Body of pancreas (tissue), 4 donors: ENCODE measurements around the gene ASCC1. TPM values are rescaled to one million over a fixed set of nuclear protein-coding genes. Genes with fewer than 3 reads are reported as not detected.

Source experiments
- ATAC-seq: fragments of 150-250 bp; one replicate; pipeline ENCODE4 v1.9.1; 2016
- DNase-seq, 4 donors: peaks; one replicate each; pipeline ENCODE4 v3.0.0-alpha.2; 2019
- H3K27ac ChIP-seq, 4 donors: fragments of 200-600 bp; sonication (generic); 1 replicate in 3 of 4; 2 replicates in 1 of 4; pipeline versions ENCODE4 v1.5.1 to v1.6.1; 2016 to 2019; ENCODE audit warnings: mild to moderate bottlenecking in 1 of 4, mixed read lengths in 1 of 4, moderate library complexity in 1 of 4
- H3K27me3 ChIP-seq, 2 donors: fragments of 200-600 bp; sonication (generic); one replicate each; pipeline ENCODE4 v1.6.0; 2016; ENCODE audit warnings: mild to moderate bottlenecking in 1 of 2
- H3K36me3 ChIP-seq, 2 donors: fragments of 200-600 bp; sonication (generic); replicated peaks in 1 of 2; 2 replicates each; pipeline ENCODE4 v1.5.1; 2016; ENCODE audit warnings: low read depth in 2 of 2; ENCODE audit not compliant: insufficient read depth in 1 of 2
- H3K4me1 ChIP-seq: fragments of 200-600 bp; sonication (generic); one replicate; pipeline ENCODE4 v1.6.0; 2016
- H3K4me3 ChIP-seq, 2 donors: fragments of 200-600 bp; sonication (generic); 1 replicate in 1 of 2; 2 replicates in 1 of 2; pipeline ENCODE4 v1.5.1; 2016 to 2019
- H3K9me3 ChIP-seq, 3 donors: fragments of 200-600 bp; sonication (generic); 1 replicate in 2 of 3; 2 replicates in 1 of 3; pipeline ENCODE4 v1.5.1; 2016
- CTCF ChIP-seq, 7 experiments: fragments of 450-650 bp in 4 of 7; fragments of 200-600 bp in 3 of 7; sonication (generic) in 3 of 7; IDR thresholded peaks; one replicate each; pipeline ENCODE4 v1.5.1; 2016 to 2019; ENCODE audit warnings: antibody characterized with exemption in 7 of 7
- POLR2A ChIP-seq, 3 donors: fragments of 450-650 bp; IDR thresholded peaks; one replicate each; pipeline ENCODE4 v1.6.1; 2016; ENCODE audit warnings: antibody characterized with exemption in 3 of 3, mild to moderate bottlenecking in 2 of 3
- WGBS, 2 donors: methylation state at CpG; one replicate each; pipeline ENCODE4 v1.1.5; 2017; 5-methylcytosine and 5-hydroxymethylcytosine counted together
- intact Hi-C: fragments of 100-400 bp; cut with DNase I; formaldehyde crosslinking; loops from one replicate; pipeline ENCODE4 v1.15.1; 2023
- total RNA-seq, 2 donors: library from RNA; depleted of rRNA; stranded (reverse); fragments of >200 nt; gene quantifications; one replicate each; pipeline ENCODE4 v1.1.0, GENCODE V29; 2016

Gene ASCC1
- total RNA-seq, 2 donors from 2014 or later = 16.1 to 17.1 TPM

GRCh38 chr10:72063703-72064391, 152.2 kb downstream of the ASCC1 start:
- WGBS, 2 donors = 83 to 92% methylated on average over 6 to 9 of the region's 9 CpGs
- DNase-seq (no peak), ATAC-seq (no peak)
- TF ChIP-seq CTCF (IDR thresholded peaks at IDR 0.05) = no peak
- no peak for TF ChIP-seq POLR2A (IDR thresholded peaks at IDR 0.05)
- Histone ChIP-seq H3K4me1 (peaks cover 15% of the 10 kb centered on the region), H3K9me3 (no peaks in the 10 kb centered on the region), H3K27me3 (no peaks in the 10 kb centered on the region), H3K27ac (no peak overlapping the region), H3K4me3 (no peak overlapping the region), H3K36me3 (no peaks in the 10 kb centered on the region)
- intact Hi-C loops = no loop called here

GRCh38 chr10:72062832-72063702, 153.0 kb downstream of the ASCC1 start:
- DNase-seq = no peak
- no peak for ATAC-seq
- H3K4me1 ChIP-seq = peaks cover 7% of the 10 kb centered on the region
- no peaks in the 10 kb centered on the region for H3K36me3 ChIP-seq
- H3K27ac ChIP-seq = no peak overlapping the region
- H3K9me3 ChIP-seq = no peaks in the 10 kb centered on the region
- TF ChIP-seq POLR2A (IDR thresholded peaks at IDR 0.05) = no peak
- no peak for TF ChIP-seq CTCF (IDR thresholded peaks at IDR 0.05)
- no peak overlapping the region for H3K4me3 ChIP-seq
- 92% methylated on average over 18 to 19 of the region's 29 CpGs for WGBS, 2 donors
- intact Hi-C loops = no loop called here
- H3K27me3 ChIP-seq = no peaks in the 10 kb centered on the region

GRCh38 chr10:72062382-72062781, 153.7 kb downstream of the ASCC1 start:
- no peaks in the 10 kb centered on the region for H3K27me3 ChIP-seq
- TF ChIP-seq POLR2A (IDR thresholded peaks at IDR 0.05) (no peak), CTCF (IDR thresholded peaks at IDR 0.05) (no peak)
- no peaks in the 10 kb centered on the region for H3K36me3 ChIP-seq
- intact Hi-C loops = no loop called here
- no peak for DNase-seq
- H3K4me3 ChIP-seq = no peak overlapping the region
- 88 to 92% methylated on average over 10 of the region's 10 CpGs for WGBS, 2 donors
- ATAC-seq = no peak
- H3K4me1 ChIP-seq = peaks cover 10% of the 10 kb centered on the region
- no peaks in the 10 kb centered on the region for H3K9me3 ChIP-seq
- H3K27ac ChIP-seq = no peak overlapping the region

- no peak overlapping the region for H3K4me3 ChIP-seq
- DNase-seq = no peak
- H3K9me3 ChIP-seq = no peaks in the 10 kb centered on the region
- H3K4me1 ChIP-seq = peaks cover 14% of the 10 kb centered on the region
- intact Hi-C loops = no loop called here
- TF ChIP-seq CTCF (IDR thresholded peaks at IDR 0.05) (no peak), POLR2A (IDR thresholded peaks at IDR 0.05) (no peak)
- 84 to 90% methylated on average over 5 to 9 of the region's 9 CpGs for WGBS, 2 donors
- H3K27ac ChIP-seq = no peak overlapping the region
- no peaks in the 10 kb centered on the region for H3K36me3 ChIP-seq
- ATAC-seq = no peak
- no peaks in the 10 kb centered on the region for H3K27me3 ChIP-seq
These were observed 154.1 kb downstream of the ASCC1 start for GRCh38 chr10:72061930-72062329.
